GM18909 (cell line): ENCODE data around the gene SLC17A1.

ENCODE experiments used
- ATAC-seq: cut with Tn5 transposase; IDR thresholded peaks from one replicate; pipeline ENCODE4 v1.9.1; 2021; ENCODE audit warnings: mild to moderate bottlenecking; ENCODE audit not compliant: unreplicated experiment, poor library complexity

Gene SLC17A1

DNA sequence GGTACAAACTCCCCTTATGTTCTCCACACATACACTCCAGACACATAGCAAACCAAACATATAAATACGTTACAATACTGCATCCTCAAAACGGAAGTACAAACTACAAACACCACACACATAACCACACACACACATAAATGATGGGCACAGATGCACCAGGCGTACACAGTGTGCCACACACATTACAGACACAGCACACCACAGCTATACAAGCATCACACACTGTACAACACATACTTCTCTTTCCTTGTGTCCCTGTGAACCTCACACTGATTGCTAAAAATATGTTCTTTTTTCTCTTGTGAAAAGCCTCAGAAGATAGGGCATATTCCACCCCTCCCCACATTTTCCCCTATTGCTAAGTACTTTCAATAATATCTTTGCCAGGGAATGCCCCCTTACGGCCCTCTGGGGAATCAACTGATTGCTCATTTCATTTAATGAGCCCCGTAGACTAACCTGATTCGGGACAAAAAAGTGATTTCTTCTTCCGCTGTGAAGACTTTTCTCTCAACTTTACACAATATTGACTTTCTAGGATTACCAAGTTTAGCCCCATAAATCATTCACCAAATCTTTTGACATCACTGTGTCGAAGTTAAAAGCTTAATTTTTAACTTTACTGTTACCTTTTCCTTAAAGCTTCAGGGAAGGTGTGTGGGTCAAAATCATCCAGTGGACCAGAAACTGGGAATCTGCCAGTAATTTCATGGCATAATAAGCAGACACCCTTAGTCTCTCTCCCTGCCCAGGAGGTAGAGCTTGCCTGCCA, at the start of gene SLC17A1:
Gene SLC17A1 (minus strand): TSS at position 521 of the 775 bp plus-strand sequence. CDS start 1,495 bp downstream, outside the sequence.
- ATAC-seq: no peak

DNA sequence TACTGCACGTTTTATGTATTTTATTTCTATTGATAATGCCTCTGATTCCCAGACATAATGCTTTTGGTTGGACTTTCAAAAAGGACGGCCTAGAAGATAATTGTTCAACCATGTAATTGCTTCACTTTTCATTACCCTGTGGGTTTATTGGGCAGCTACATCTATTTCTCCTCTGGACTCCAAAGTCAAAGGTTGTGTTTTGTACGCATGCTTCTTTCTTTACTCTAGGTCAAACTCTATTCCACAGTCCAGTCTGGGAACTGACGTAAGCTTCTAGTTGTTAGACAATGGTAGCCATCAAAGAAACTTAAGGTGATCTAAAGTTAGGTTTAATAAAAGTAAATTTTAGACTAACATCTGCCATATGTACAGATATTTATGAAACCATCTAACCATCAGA, 48.7 kb upstream of the SLC17A1 start:
- no peak for ATAC-seq

DNA sequence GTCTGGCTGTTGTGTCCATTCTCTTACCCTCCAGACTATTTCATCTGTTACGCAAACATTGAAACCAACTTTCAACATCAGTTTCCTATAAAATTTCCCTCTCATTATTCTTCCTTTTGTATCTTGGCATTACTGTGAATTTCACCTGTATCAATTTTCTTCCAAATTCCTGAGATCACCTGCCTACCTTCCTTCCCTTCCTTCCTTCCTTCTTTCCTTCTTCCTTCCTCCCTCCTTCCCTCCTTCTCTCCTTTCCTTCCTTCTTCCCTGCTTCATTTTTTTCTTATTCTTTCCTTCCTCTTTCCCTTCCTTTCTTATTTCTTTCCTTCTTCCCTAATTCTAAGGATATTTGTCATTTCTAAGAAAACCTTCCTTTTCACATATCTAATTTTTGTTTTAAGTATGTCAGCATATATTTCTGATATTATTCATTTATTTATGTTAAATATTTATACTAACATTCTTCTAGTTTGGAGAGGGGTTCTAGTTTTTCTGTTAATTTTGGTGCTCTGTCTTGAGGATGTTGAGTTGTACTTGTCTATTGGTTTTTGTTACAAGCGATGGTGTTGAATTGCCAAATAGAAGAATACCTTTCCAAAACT, 47.0 kb upstream of the SLC17A1 start:
- no peak for ATAC-seq

DNA sequence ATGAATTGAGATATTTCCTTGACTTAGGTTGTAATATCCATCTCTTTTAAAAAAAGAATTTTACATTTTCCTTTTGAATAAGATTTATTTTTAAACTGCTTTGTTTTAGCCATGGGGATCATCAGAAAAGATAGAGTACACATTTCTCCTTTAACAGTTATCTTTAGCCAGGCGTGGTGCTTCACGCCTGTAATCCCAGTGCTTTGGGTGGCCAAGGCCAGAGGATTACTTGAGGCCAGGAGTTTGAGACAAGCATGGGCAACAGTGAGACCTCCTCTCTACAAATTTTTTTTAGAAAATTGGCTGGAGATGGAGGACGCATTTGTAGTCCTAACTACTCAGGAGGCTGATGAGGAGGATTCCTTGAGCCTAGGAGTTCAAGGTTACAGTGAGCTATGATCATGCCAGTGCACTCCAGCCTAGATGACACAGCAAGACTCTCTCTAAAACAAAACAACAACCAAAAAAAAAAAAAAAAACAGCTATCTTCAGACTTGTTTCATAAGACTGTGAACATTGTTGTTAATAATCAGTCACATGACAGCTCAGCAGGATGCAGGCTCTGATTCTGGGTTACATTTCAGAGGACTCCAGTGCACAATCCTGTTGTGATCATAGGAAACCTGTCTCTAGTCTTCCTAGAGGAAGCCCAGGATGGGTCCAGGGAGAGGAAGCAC, 44.2 kb upstream of the SLC17A1 start:
- no peak for ATAC-seq

GRCh38 chr6:25875563-25875905, 43.7 kb upstream of the SLC17A1 start:
- no peak for ATAC-seq

GRCh38 chr6:25874822-25875562, 43.1 kb upstream of the SLC17A1 start:
- no peak for ATAC-seq

- no peak for ATAC-seq
Observed at GRCh38 chr6:25874118-25874517, 42.3 kb upstream of the SLC17A1 start, which contains the start of gene SLC17A3. TSS of gene SLC17A3 (minus strand) at chr6:25874243. CDS start at chr6:25868387, 5,856 bp downstream.

DNA sequence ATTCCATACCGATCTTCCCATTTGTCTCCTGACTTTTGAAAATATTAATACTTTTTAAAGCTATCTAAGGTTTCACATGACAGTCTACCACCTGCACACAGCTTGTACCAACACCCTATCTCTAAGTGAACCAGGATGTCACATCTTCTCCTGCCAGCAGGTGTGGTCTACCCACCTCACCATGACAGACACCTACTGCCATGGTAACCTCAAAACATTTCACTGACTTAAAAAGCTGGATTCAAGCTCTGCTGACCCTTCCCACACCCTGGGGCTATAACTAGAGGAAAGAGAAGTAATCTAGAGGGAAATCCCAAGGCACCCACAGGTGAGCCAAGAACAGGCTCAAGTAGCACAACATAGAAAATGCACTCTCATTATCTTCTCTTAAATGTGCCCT, 41.0 kb upstream of the SLC17A1 start:
- ATAC-seq: no peak

DNA sequence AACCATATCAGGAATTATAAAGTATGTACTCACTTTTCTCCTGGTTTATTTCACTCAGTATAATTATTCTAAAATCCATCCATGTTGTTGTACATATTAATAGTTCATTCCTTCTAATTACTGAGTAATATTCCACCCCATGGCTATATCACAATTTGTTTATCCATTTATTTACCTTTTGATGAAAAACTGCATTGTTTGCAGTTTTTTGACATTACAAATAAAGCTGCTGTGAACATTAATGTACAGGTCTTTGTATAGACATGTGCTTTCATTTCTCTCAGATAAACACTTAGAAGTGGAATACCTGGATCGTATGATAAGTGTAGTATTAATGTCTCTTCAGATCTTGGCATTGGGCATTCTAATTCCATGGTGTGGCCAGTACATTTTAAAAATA, 38.0 kb upstream of the SLC17A1 start:
- no peak for ATAC-seq

GRCh38 chr6:25868436-25869183, 36.8 kb upstream of the SLC17A1 start:
- ATAC-seq: no peak

- ATAC-seq: no peak
Observed at GRCh38 chr6:25866011-25866410, 34.2 kb upstream of the SLC17A1 start.

DNA sequence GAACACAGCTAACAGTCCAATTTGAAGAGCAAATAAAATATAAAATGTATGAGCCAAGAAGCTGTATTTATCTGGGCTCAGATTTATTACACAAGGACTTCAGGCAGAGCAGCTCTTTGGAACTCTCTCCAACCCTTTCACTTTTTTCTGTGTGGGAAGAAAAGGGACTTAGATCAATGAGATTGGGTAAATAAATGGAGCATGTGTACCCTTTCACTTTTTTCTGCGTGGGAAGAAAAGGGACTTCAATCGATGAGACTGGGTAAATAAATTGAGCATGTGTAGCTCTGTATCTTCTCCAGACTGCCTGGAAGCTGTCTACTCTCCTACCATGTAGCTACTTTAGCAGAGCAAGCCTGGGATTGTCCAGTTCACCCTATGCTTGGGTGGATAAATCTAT, 31.5 kb upstream of the SLC17A1 start:
- no peak for ATAC-seq

GRCh38 chr6:25862199-25862598, 30.3 kb upstream of the SLC17A1 start:
- ATAC-seq: no peak

DNA sequence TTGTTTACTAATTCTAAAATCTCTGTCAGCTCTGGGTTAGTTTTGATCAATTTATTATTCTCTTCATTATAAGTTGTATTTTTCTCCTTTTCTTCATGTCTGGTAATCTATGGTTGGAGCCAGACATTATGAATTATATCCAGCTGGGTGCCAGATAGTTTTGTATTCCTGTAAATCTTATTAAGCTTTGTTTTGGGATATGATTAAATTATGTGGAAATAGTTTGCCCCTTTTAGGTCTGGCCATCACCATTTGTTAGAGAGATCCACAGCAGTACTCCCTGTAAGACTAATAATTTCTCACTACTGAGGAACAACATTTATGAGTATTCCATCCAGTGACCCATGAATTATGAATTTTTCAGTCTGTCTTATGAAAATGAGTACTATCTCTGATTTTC, 20.9 kb upstream of the SLC17A1 start:
- no peak for ATAC-seq

DNA sequence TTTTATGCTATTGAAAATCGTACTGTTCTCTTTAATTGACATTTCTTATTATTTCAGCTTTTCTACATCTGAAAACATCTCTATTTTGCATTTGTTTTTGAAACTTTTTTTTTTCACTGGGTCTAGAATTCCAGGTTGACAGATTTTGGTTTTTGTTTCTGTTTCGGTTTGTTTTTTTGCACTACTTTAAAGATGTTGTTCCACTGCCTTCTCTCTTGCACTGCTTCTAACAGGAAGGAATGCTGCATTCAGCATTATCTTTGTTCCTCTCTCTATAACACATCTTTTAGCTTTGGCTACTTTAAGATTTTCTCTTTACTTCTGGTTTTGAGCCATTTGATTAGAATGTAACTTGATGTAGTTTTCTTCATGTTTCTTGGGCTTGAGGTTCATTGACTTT, 20.1 kb upstream of the SLC17A1 start:
- ATAC-seq: no peak

DNA sequence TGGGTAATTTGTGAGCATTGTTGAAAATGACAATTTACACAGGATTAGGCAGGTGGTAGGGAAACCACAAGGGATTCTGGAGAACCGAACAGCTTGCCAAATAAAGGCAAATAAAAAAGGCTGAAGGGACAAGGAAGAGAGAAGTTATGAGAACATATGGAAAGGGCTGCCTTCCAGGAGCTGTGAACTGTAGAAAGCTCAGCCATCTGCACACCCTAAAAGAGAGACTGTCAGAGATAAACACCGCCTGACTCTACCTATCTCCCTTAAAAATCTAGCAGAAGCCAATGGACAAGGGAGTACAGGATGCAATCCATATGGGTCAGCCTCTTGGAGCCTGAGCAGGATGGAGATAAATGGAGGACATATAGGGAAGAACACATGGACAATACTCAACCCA, 12.7 kb upstream of the SLC17A1 start:
- ATAC-seq: no peak

- no peak for ATAC-seq
Observed at GRCh38 chr6:25842526-25842925, 10.7 kb upstream of the SLC17A1 start.

DNA sequence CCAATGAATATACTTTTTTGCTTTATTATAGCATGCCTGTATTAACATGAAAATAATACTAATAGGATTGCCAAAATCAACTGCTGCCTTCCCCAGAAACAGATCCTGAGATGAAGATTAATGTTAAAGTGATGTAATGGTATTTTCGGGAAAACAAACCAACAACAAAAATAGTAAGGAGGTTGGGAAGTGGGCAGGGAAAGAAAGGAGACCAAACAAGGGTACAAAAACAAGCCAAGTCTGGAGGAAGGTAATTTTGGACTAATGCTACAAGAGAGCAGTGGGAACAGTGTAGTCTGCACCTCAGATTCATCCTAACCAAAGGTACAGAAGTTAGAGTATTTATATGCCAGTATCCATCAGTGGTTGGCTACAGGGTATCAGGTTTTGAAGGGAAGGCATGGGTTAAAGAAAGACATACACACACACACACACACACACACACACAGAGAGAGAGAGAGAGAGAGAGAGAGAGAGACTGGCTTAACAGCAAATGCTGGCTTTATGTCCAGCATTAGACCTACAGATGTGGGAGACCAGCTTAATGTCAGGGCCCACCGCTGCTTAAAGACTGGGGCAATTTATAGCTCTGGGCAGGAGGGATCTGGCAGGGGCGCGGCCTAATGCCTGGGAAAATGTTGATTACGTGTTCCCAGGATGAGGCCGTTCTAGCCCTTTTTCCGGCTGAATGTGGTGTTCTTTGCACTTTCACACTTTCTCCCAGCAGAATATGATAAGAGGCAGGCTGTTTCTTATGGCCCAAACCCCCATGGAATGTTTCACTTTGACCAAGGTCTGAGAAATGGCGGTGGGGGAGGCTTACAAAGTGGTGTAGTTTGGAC, 3.8 kb upstream of the SLC17A1 start:
- no peak for ATAC-seq

DNA sequence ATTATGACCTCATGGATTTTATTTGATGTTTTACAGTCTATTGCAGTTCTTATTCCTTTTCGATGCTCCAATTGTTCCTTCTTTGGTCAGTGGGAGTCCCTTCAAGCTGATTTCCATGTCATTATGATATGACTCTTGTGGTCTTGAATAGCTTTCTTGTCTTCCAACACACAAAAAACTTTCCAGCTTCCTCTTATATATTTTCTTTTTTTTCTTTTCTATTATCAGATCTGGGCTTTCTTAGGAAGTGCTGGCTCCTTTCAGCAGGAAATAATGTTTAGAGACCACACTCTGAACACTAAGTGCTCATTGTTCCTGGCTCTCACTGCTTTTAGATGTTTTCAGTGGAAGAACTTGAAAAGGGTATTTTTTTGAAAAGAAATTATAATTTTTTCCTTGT, 3.1 kb upstream of the SLC17A1 start:
- ATAC-seq: no peak
